Fibroblast of peridontal ligament (primary cell): ENCODE measurements around the gene SHISA7.
A peak's percentile ranks its signal among the peaks of the same experiment; 100 is the strongest.

Experiments
- DNase-seq: peaks from one replicate; pipeline ENCODE4 v3.0.0-alpha.2; 2010; ENCODE audit errors: extremely low read depth

Gene SHISA7

DNA sequence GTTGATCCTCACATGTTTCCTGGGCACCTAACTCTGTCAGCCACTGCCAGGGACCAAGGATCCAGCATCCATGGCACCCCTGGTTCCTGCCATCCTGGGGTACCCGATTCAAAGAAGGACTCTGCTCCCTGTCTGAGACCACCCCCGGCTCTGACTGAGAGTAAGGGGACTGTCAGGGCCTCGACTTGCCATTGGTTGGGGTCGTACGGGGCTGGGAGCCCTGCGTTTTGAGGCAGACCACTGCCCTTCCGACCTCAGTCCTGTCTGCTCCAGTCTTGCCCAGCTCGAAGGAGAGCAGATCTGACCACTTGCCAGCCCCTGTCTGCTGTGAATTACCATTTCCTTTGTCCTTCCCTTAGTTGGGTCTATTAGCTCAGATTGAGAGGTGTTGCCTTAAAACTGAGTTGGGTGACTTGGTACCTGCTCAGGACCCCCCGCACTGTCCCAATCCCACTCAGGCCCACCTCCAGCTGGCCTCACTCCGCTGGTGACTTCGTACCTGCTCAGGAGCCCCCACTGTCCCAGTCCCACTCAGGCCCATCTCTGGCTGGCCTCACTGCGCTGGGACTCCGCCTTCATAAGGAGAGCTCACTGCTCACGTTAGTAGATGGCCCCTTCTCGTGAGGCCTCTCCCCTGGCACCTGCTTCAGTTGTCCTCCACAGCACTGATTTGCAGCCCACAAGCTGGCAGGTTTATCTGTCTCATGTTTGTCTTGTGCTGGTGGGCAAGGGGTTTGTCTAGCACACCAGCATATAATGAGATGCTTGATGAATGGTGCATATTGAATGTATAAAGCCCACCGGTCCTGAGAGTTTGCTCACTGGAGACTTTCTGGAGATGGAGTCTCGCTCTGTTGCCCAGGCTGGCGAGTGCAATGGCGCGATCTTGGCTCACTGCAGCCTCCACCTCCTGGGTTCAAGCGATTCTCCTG, 53.4 kb downstream of the SHISA7 start:
- no peak for DNase-seq

DNA sequence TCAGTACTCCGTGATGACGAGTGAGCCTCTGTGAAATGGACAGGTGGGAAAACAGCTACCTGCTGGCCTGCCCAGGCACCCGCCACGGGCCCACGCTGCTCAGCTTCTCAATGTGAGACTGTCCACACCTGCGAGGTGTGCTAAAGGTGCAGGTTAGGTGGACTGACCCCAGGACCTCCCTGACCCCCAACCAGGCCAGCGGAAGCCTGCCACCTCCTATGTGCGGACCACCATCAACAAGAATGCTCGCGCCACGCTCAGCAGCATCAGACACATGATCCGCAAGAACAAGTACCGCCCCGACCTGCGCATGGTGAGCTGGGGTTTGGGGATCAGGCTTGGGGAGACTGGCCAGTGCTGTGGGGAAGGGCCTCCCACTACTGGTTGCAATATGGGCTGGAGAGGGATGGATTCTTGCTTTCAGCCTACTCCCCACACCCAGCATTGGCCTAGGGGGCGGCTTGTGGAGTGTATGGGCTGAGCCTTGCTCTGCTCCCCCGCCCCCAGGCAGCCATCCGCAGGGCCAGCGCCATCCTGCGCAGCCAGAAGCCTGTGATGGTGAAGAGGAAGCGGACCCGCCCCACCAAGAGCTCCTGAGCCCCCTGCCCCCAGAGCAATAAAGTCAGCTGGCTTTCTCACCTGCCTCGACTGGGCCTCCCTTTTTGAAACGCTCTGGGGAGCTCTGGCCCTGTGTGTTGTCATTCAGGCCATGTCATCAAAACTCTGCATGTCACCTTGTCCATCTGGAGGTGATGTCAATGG, 55.2 kb downstream of the SHISA7 start:
- DNase-seq, result no peak

DNA sequence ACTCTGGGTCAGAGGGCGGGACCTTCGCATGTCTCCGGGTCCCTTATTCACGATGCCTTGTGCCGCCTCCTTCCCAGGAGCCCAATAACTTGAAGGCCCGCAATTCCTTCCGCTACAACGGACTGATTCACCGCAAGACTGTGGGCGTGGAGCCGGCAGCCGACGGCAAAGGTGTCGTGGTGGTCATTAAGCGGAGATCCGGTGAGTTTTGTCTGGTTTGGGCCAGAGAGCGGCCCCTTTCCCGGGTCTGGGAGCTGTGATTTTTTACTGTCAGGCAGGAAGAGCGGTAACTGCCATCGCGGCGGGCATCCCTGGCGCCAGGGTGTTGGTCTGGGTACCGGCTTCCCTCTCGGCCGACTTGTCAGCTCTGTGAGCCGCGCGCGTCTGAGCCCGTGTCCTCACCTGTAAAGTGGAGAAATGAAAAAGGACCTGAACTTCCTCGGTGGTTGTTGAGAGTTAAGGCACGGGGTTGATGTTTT, 56.6 kb downstream of the SHISA7 start:
- DNase-seq, result no peak

DNA sequence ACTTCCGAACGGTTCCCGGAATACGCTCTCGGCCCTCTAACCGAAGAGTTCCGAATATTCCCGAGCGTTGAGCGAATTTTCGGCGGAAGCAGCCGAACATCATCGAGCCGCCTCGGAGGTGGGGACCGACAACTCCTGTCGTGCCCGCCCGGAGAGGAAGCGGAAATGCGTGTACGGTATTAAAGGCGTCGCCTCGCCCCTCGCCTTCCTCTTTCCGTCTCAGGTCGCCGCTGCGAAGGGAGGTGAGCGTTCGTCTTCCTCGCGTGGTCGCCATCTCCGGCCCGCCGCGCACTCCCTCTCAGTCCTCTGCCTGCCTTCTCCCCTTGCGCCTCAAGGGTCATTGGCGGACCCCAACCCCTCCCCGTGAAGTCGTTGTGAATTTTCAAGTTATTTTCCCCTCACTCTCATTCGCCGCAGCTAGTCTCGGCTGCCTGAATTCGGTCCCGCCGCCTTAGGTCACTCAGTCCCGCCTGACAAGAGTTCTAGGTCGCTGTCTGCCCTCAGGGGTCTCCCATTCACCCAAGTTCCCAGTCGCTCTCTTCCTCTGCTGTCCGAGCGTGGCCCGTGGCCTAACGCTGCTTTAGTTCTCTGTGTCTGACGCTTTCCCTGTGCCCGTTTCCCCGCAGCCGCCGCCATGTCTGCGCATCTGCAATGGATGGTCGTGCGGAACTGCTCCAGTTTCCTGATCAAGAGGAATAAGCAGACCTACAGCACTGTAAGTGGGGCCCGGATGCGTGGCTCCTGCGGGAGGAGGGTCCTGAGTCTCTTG, 57.2 kb downstream of the SHISA7 start, which contains the start of gene RPL28:
TSS of gene RPL28 (plus strand) at position 209 of the 769 bp plus-strand sequence. CDS start at position 635, 426 bp downstream.
- DNase-seq, result peak; percentile 98

DNA sequence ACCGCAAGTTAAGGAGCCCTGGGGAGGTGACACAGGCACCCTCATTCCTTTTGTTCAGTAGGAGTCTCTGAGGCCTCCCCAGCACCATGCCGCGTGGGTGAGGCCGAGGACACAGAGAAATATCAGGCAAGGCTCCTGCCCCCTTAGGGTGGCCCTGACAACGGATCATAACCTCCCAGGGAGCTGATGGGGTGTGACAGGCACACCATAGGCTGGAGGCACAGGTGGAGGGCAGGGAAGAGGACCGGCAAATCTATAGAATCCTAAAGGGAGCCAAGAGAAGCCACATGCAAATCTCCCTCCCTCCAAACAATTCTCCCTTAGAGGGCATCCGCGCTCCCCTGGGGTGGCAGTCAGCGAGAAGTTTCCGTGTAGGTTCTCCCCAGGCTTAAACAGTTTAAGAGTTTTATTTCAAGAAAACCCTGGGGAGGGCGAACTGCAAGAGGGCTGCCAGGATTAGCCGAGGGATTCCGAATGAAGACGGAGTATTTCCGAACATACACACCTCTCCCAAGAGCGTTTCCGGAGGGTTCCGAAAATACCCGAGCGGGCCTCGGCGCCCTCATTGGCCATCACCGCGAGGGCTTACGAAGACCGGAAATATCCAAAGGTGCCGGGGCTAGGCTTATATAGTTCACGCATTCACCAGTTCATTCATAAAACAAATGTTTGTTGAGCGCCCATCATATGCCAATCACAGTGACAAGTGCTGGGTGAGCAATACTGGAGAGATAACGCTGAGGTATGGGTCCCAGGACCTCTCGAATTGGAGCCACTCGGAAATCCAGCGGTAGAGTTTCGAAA, 58.0 kb downstream of the SHISA7 start:
- DNase-seq, result peak; percentile 96

DNA sequence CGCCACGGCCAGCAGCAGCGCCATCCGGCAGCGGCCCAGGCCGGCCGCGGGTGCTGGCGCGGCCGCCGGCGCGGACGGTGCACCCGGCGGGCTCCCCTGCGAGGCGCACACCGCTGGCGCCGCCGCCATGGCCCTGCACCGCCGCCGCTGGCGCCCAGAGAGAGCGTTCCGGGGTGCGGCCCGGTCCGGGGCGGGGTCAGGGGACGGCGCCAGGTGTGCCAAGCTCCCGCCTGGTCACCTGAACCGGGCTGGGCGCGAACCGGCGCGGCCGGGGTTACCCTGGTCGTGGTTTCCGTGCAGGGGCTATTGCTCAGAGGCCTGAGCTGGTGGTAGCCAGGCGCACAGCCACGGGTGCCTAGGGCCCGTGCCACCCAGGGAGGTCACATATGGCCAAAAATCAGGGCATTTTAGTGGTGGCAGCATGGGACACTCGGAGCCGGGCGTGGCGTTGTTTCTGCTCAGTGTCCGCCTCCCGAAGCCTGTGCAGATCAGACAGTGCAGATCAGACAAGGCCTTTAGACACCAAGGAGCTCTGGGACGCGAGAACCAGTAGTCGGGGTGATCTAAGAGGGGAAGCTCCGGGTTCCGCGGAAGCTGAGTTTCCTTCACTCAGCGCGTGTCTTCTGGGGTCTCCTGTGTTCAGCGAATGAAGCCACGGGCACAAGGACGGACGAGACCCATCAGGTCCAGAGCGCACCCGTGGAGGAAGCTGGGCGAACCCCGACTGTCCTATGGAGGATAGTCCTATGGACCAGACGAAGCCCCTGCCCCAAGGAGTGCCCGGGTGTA, 58.8 kb downstream of the SHISA7 start, which contains the start of gene TMEM238:
TSS of gene TMEM238 (minus strand) at position 162 of the 789 bp plus-strand sequence. CDS start at position 129, 33 bp downstream.
- no peak for DNase-seq

DNA sequence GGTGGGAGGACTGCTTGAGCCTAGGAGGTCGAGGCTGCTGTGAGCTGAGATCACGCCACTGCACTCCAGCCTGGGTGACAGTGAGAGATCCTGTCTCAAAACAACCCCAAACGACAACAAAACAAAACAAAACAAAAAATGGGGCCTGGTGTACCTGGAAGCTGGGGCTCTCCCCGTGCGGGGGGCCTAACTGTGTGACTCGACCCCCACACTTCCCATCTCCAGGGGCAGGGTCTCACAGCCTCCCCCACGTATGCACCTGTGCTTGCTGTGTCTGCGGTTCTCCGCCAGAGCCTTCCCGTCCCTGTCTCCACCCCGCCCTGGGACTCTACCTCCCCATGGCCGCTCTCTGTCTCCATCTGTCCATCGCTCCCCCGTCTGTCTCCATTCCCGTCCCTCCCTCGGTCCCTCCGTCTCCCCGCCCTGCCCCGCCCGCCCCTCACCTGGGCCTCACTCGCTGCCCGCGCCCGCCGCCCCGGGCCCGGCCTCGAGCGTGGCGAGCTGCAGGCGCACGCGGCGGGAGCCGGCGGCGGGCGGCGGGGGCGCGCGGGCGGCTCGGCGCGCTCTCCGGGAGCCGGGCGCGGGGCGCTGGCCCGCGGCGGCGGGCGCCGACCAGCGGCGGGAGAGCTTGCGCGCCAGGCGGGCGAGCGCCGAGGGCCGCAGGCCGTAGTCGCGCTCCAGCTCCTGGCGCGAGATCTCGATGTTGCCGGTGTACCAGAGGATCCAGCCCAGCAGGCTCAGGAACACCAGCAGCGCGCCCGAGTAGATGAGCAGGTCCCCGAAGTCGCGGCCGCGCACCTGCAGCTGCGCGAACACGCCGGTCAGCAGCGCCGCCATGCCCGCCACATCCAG, 59.6 kb downstream of the SHISA7 start:
- peak; percentile 49 for DNase-seq

DNA sequence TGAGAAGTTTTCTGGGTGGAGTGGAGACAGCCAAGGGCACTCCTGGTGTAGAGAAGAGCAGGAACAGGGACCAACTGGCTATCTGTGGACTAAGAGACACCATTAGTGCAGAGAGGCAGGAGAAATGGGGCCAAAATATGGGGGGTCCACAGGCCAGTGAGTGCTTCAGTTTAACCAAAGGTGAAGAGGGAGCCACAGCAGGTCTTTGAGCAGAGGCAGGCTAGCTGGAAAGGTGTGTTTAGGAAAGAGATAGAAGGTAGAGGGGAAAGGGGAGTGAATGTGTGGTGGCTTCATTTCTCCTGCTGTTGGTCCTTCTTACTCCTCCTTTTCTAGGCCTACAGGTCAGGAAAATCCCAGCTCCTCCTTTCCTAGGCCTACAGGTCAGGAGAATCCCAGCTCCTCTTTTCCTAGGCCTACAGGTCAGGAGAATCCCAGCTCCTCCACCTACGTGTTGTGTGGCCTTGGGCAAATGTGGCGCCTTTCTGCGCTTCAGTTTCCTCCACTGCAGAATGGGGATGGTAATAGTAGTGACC, 60.5 kb downstream of the SHISA7 start:
- no peak for DNase-seq

DNA sequence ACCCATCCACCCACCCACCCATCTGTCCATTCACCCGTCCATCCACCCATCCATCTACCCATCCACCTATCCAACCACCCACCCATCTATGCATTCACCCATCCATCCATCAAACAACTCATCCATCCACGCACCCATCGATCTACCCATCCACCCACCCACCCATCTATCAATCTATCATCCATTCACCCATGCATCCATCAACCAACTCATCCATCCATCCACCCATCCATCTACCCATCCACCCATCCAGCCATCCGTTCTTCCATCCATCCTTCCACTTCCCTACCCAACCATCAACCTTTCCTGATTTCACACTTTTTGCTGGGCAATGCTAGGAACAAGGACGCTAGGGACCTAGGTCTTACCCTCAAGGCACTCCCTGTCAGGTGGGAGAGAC, 61.1 kb downstream of the SHISA7 start:
- DNase-seq, result no peak

DNA sequence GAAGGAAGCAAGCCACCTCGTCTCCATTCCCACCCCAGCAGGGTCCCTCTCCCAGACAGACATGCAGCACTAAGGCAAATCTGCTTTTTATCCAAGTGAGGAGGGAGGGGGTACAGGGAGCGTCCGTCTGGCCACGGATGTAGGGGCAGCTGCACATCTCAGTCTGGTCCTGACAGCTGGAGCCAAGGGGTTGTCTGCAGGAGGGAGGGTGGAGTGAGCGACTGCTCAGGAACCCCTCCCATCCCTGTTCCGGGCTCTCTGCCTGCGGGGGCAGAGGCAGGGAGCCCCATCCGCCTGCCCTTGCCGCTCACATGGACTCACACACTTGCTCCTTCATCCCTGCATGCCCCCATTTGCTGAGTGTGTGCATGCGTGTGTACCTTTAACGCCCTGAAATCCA, 63.9 kb downstream of the SHISA7 start:
- no peak for DNase-seq
